Endothelial cell of umbilical vein (primary cell): ENCODE measurements around the gene SPRR3. TPM values are rescaled to one million over a fixed set of nuclear protein-coding genes. Genes with fewer than 3 reads are reported as not detected.

Source experiments
- Bru-seq: library from RNA; stranded (reverse); fragments of 400-500 nt; gene quantifications from one replicate; lab custom pipeline; 2021; lab: Mats Ljungman, UMichigan
- BruChase-seq, 2 experiments: library from RNA; stranded (reverse); fragments of 400-500 nt; gene quantifications; one replicate each; lab custom pipeline; 2021; lab: Mats Ljungman, UMichigan
- BruUV-seq: library from RNA; stranded (reverse); fragments of 400-500 nt; replicated peaks from 2 replicates; lab custom pipeline; 2021; lab: Mats Ljungman, UMichigan
- CTCF ChIA-PET: fragments of 300-600, 350-600 bp; sonication (Branson Sonifier 250); formaldehyde crosslinking; loops from one replicate; lab custom pipeline; 2021; ENCODE audit warnings: antibody characterized with exemption, inconsistent platforms; lab: Charles Lee
- POLR2A ChIA-PET: fragments of 300-600, 350-600 bp; sonication (Branson Sonifier 250); formaldehyde crosslinking; loops from one replicate; lab custom pipeline; 2021; ENCODE audit warnings: antibody characterized with exemption, inconsistent platforms; lab: Charles Lee
- DNase-seq: peaks from one replicate; pipeline ENCODE4 v3.0.0-alpha.2; 2011; ENCODE audit warnings: low read depth, low spot score
- FAIRE-seq: peaks from 2 replicates; lab custom pipeline; 2011; peaks lifted over from hg19 to GRCh38; lab: Jason Lieb, UNC
- H2AFZ ChIP-seq: 2 replicates; pipeline ENCODE4 v1.6.0; 2012; ENCODE audit warnings: low read depth, low read length, control low read depth, inconsistent platforms
- H3K27ac ChIP-seq: 2 replicates; pipeline ENCODE4 v1.5.1; 2011; ENCODE audit warnings: low read depth, mild to moderate bottlenecking, control low read depth, low read length, moderate library complexity; ENCODE audit not compliant: insufficient read depth
- H3K27me3 ChIP-seq, 2 experiments: 2 replicates each; pipeline versions ENCODE4 v1.6.0 to v1.6.1; 2011; ENCODE audit warnings: low read length in 2 of 2, mixed read lengths in 1 of 2; ENCODE audit not compliant: control insufficient read depth in 2 of 2, insufficient read depth in 2 of 2
- H3K36me3 ChIP-seq, 2 experiments: 2 replicates in 1 of 2; 3 replicates in 1 of 2; pipeline ENCODE4 v1.5.1; 2011; ENCODE audit warnings: low read length in 2 of 2, mild to moderate bottlenecking in 1 of 2, moderate library complexity in 1 of 2; ENCODE audit not compliant: control insufficient read depth in 2 of 2, insufficient read depth in 2 of 2; ENCODE audit errors: extremely low read depth in 1 of 2
- H3K4me1 ChIP-seq: 3 replicates; pipeline ENCODE4 v1.5.1; 2011; ENCODE audit warnings: mild to moderate bottlenecking, low read length; ENCODE audit not compliant: control insufficient read depth, insufficient read depth; ENCODE audit errors: extremely low read depth
- H3K4me2 ChIP-seq: 2 replicates; pipeline ENCODE4 v1.6.1; 2011; ENCODE audit warnings: low read length, control low read depth, mixed read lengths; ENCODE audit not compliant: insufficient read depth
- H3K4me3 ChIP-seq, 3 experiments: fragments of 200-600 bp in 1 of 3; sonication (generic), shearing (Covaris generic) in 1 of 3; replicated peaks in 1 of 3; 2 replicates each; pipeline ENCODE4 v1.5.1; 2011 to 2016; ENCODE audit warnings: control low read depth in 3 of 3, low read length in 3 of 3, mild to moderate bottlenecking in 2 of 3, inconsistent platforms in 1 of 3, low read depth in 1 of 3, moderate library complexity in 1 of 3; ENCODE audit not compliant: insufficient read depth in 1 of 3
- H3K79me2 ChIP-seq: 2 replicates; pipeline ENCODE4 v1.6.0; 2012; ENCODE audit warnings: low read length, inconsistent platforms; ENCODE audit not compliant: control insufficient read depth, insufficient read depth
- H3K9ac ChIP-seq: replicated peaks from 2 replicates; pipeline ENCODE3; 2011; ENCODE audit warnings: low read length, control low read depth; ENCODE audit not compliant: insufficient read depth; ENCODE audit errors: extremely low read depth
- H3K9me1 ChIP-seq: replicated peaks from 3 replicates; pipeline ENCODE4 v1.6.0; 2011; ENCODE audit warnings: mild to moderate bottlenecking, low read length; ENCODE audit not compliant: control insufficient read depth, insufficient read depth; ENCODE audit errors: extremely low read depth
- H3K9me3 ChIP-seq: replicated peaks from 2 replicates; pipeline ENCODE4 v1.5.1; 2012; ENCODE audit warnings: low read length, inconsistent platforms; ENCODE audit not compliant: control insufficient read depth, insufficient read depth
- H4K20me1 ChIP-seq: replicated peaks from 2 replicates; pipeline ENCODE3; 2011; ENCODE audit warnings: mild to moderate bottlenecking, low read length; ENCODE audit not compliant: control insufficient read depth, insufficient read depth; ENCODE audit errors: extremely low read depth
- EZH2 ChIP-seq: IDR thresholded peaks from 2 replicates; pipeline ENCODE4 v1.6.1; 2012; ENCODE audit warnings: borderline replicate concordance, low read depth, mild to moderate bottlenecking, moderate library complexity, low read length, inconsistent platforms; ENCODE audit not compliant: severe bottlenecking
- FOS ChIP-seq: IDR thresholded peaks from 2 replicates; pipeline ENCODE4 v1.6.1; 2011; ENCODE audit warnings: mild to moderate bottlenecking, low read length, moderate library complexity, borderline replicate concordance; ENCODE audit not compliant: insufficient read depth
- GATA2 ChIP-seq: IDR thresholded peaks from 2 replicates; pipeline ENCODE4 v1.7.0; 2011; ENCODE audit warnings: low read depth, mild to moderate bottlenecking, moderate library complexity, mixed read lengths, low read length; ENCODE audit not compliant: insufficient read length, insufficient read depth
- JUN ChIP-seq: IDR thresholded peaks from 2 replicates; pipeline ENCODE4 v1.6.1; 2011; ENCODE audit warnings: borderline replicate concordance, low read depth; ENCODE audit not compliant: insufficient read length, insufficient read depth
- MYC ChIP-seq: IDR thresholded peaks from one replicate; pipeline ENCODE4 v1.6.1; 2011; ENCODE audit warnings: mild to moderate bottlenecking, low read depth, low read length
- POLR2A ChIP-seq: IDR thresholded peaks from 2 replicates; pipeline ENCODE4 v1.6.1; 2012; ENCODE audit warnings: low read depth, mild to moderate bottlenecking, control low read depth, low read length
- POLR2AphosphoS5 ChIP-seq: IDR thresholded peaks from 2 replicates; pipeline ENCODE4 v1.6.1; 2012; ENCODE audit warnings: low read depth, mild to moderate bottlenecking, control low read depth, low read length, moderate library complexity; ENCODE audit not compliant: insufficient read depth
- dilution Hi-C: fragments of 300-500 bp; cut with MboI; formaldehyde crosslinking; loops from one replicate; pipeline ENCODE4 v1.15.0; 2019; ENCODE audit warnings: low sequenced_read_pairs; ENCODE audit not compliant: extremely low pct_ligation_motif_present
- intact Hi-C: fragments of 100-400 bp; cut with micrococcal nuclease; formaldehyde crosslinking; loops from one replicate; pipeline ENCODE4 v1.10.0; 2022
- long read RNA-seq: library from polyadenylated mRNA; stranded (forward); transcript quantifications from one replicate; pipeline ENCODE4 v2.0.0, GENCODE V29; 2021
- polyA minus RNA-seq, 3 experiments: library from RNA; depleted of rRNA, polyadenylated mRNA; stranded (reverse); fragments of >200 nt; gene quantifications; 1 replicate in 1 of 3; 2 replicates in 2 of 3; pipeline ENCODE4 v1.2.3, GENCODE V29; 2011
- polyA plus RNA-seq, 4 experiments: library from polyadenylated mRNA; depleted of rRNA in 3 of 4; stranded (reverse) in 3 of 4; unstranded in 1 of 4; fragments of >200 nt; gene quantifications; 2 replicates each; pipeline versions ENCODE4 v1.2.1 to v1.2.3, GENCODE V29; 2011 to 2012; ENCODE audit warnings: missing spikeins in 1 of 4
- total RNA-seq: library from RNA; stranded (reverse); gene quantifications from 2 replicates; pipeline ENCODE4 v1.2.3, GENCODE V29; 2021
- TF ChIP-seq, protein P1 (sequence below): IDR thresholded peaks from 2 replicates; pipeline ENCODE4 v1.6.1; 2011; ENCODE audit not compliant: insufficient read depth, insufficient read length
- TF ChIP-seq, protein P2 (sequence below), 2 donors: IDR thresholded peaks; 1 replicate in 1 of 2; 2 replicates in 1 of 2; pipeline ENCODE4 v1.5.1; 2011; ENCODE audit warnings: low read length in 2 of 2, mild to moderate bottlenecking in 2 of 2, moderate library complexity in 2 of 2, control low read depth in 1 of 2, inconsistent platforms in 1 of 2, low read depth in 1 of 2; ENCODE audit not compliant: insufficient read depth in 1 of 2; ENCODE audit errors: extremely low read depth in 1 of 2

Gene SPRR3, protein sequence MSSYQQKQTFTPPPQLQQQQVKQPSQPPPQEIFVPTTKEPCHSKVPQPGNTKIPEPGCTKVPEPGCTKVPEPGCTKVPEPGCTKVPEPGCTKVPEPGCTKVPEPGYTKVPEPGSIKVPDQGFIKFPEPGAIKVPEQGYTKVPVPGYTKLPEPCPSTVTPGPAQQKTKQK
- total RNA-seq (not detected in 2 replicates), polyA plus RNA-seq (not detected in 2 replicates), polyA minus RNA-seq (not detected in 2 replicates), Bru-seq, nascent RNA (not detected), BruChase-seq, experiment 1, labeled RNA remaining after a 6-hour chase (not detected), BruChase-seq, experiment 2, labeled RNA remaining after a 2-hour chase (not detected)
- not detected in 2 replicates for polyA plus RNA-seq (2011; cell fraction: cytosol; rRNA removed)
- not detected in 2 replicates for polyA plus RNA-seq (2011; cell fraction: nucleus; rRNA removed)
- not detected in 2 replicates for polyA plus RNA-seq (2012)
- polyA minus RNA-seq (2011; cell fraction: cytosol; rRNA and poly(A)+ RNA removed): not detected
- not detected in 2 replicates for polyA minus RNA-seq (2011; cell fraction: nucleus; rRNA and poly(A)+ RNA removed)
- long read RNA-seq: 0 reads

DNA sequence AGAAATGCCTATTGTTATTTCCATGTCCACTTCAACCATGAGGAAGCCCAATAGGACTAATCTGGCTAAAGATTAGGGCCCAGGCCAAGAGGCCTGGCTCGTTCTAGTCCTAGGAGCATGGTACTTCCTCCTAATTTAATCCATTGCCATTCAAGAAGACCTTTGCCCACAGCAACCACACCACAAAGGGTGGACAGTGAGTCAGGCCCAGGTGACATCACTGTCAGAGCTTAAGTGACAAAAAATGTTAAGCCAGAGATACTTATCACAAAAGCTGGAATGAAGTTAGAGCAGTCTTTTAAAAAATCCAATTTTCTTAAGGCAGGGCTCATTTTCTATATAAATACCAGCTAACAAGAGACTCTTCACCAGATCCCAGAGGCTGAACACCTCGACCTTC is at the start of gene SPRR3:
Gene SPRR3 (plus strand): TSS at position 368 of the 400 bp plus-strand sequence. CDS start 1,272 bp downstream, outside the sequence.
- ChIA-PET POLR2A (no interaction called here), CTCF (no interaction called here)

More for the DNA sequence above, at the start of gene SPRR3:
- no peak within 1 kb of the TSS for H3K4me2 ChIP-seq
- no peak for FAIRE-seq
- H3K9me1 ChIP-seq: no peaks in the 10 kb centered on the region
- H3K9ac ChIP-seq: no peak within 1 kb of the TSS
- H2AFZ ChIP-seq: no peak within 1 kb of the TSS
- H3K36me3 ChIP-seq: no peaks in the 10 kb centered on the region
- no peaks in the 10 kb centered on the region for H3K79me2 ChIP-seq
- no peaks in the 10 kb centered on the region for H3K4me1 ChIP-seq
- H3K27me3 ChIP-seq: no peaks in the 10 kb centered on the region
- dilution Hi-C loops (no loop called here), intact Hi-C loops (no loop called here)
- BruUV-seq: no TSS peak
- no peaks in the 10 kb centered on the region for H4K20me1 ChIP-seq
- TF ChIP-seq, protein P1, sequence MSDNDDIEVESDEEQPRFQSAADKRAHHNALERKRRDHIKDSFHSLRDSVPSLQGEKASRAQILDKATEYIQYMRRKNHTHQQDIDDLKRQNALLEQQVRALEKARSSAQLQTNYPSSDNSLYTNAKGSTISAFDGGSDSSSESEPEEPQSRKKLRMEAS: no peak
- TF ChIP-seq, protein P2, sequence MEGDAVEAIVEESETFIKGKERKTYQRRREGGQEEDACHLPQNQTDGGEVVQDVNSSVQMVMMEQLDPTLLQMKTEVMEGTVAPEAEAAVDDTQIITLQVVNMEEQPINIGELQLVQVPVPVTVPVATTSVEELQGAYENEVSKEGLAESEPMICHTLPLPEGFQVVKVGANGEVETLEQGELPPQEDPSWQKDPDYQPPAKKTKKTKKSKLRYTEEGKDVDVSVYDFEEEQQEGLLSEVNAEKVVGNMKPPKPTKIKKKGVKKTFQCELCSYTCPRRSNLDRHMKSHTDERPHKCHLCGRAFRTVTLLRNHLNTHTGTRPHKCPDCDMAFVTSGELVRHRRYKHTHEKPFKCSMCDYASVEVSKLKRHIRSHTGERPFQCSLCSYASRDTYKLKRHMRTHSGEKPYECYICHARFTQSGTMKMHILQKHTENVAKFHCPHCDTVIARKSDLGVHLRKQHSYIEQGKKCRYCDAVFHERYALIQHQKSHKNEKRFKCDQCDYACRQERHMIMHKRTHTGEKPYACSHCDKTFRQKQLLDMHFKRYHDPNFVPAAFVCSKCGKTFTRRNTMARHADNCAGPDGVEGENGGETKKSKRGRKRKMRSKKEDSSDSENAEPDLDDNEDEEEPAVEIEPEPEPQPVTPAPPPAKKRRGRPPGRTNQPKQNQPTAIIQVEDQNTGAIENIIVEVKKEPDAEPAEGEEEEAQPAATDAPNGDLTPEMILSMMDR (IDR thresholded peaks at IDR 0.05; ENCODE audit: extremely low read depth in 1 of 2, insufficient read depth in 1 of 2, low read depth in 1 of 2, low read length in 2 of 2): no peak
- no peak for TF ChIP-seq GATA2
- no peak for TF ChIP-seq FOS
- TF ChIP-seq EZH2: no peak
- no peak for TF ChIP-seq MYC
- no peak for TF ChIP-seq POLR2AphosphoS5
- no peak for TF ChIP-seq JUN
- TF ChIP-seq POLR2A: no peak
- H3K4me3 ChIP-seq: no peak within 1 kb of the TSS
- no peak for DNase-seq
- no peak within 1 kb of the TSS for H3K27ac ChIP-seq
- no peaks in the 10 kb centered on the region for H3K9me3 ChIP-seq
